GM19372 (cell line): ENCODE measurements around the gene SNRNP25.

Source experiments
- ATAC-seq: cut with Tn5 transposase; IDR thresholded peaks from one replicate; pipeline ENCODE4 v1.9.1; 2021; ENCODE audit warnings: mild to moderate bottlenecking, low read depth, moderate library complexity; ENCODE audit not compliant: unreplicated experiment

The SNRNP25 gene

GRCh38 chr16:92431-93339, 39.1 kb downstream of the SNRNP25 start:
- ATAC-seq = no peak

GRCh38 chr16:94918-95265, 41.3 kb downstream of the SNRNP25 start:
- no peak for ATAC-seq

GRCh38 chr16:96935-97381, 43.3 kb downstream of the SNRNP25 start:
- ATAC-seq = peak; percentile 65

DNA sequence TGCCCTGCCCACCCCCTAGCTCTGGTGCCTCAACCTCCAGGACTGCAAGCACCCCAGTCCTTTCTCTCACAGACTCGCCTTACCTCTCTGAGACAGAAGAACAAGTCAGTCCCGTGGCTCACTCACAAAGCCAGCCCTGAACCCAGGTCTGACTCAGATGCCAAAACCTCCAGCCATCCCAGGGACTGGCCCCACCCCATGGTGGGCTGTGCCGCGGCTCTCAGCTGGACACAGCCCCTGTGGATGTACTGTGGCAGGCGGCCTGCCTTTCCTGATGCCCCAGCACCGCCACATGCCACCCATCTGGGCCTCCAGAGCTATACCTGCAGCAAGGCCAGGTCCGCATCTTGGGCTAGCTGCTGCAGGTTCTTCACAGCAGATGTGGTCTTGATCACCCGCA, 44.2 kb downstream of the SNRNP25 start:
- no peak for ATAC-seq

- no peak for ATAC-seq
Measured at GRCh38 chr16:100989-101388, 47.4 kb downstream of the SNRNP25 start.

- ATAC-seq = no peak
Measured at GRCh38 chr16:101586-101985, 48.0 kb downstream of the SNRNP25 start.

DNA sequence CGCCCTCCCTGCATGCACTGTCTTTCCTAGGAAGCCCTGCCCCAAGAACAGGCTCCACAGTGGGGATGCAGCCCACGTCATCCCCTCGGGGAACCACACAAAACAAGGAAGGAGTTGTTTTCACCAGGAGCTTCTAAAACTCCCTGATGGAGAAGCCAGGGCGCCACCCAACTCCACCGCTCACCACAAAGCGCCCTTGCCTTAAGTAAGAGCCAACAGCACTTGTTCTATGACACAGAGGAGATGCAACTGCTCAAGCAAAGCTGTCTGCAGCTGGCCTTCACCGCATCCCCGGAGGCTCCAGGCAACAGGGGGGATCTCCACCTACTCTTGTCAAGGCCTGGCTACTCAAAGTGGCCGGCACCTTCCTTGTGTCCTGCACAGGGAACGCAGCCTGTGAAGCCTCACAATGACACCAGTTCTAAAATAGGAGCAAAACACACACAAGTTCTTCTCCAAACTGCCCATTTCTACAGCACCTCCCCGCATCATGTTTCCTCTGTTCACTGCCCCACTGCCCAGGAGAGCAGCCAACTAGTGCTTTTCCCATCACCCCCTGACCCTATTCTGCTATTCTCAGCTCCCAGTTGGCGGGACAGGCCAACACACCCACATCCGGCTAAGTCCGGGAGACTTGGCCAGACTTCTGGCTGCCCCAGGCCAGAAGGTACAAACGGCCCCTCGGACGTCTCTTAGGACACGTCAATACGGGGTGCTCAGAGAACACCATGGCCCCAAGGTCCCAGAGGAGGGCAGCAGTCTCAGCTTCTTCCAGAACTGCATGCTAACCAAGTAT, 48.6 kb downstream of the SNRNP25 start:
- ATAC-seq = no peak

- ATAC-seq = no peak
Measured at GRCh38 chr16:104355-104754, 50.7 kb downstream of the SNRNP25 start.

GRCh38 chr16:104928-105327, 51.3 kb downstream of the SNRNP25 start:
- no peak for ATAC-seq

DNA sequence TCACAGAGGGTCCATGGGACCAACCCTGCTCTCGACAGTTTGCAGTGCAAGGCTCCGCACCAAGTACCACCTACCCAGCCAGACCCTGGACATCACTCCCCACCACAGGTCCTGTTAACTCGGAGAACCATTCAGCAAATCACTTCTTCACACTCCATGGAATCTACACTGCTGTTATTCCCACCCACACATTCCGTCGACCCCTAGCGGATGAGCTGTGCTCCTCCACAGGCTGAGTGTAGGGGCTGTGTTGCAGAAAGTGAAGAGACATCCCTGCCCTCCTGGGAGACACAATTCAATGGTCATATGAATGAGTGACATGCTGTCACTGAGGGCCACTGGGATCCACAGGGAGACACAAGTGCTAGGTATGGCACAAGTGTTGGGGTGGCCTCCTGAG, 51.9 kb downstream of the SNRNP25 start:
- no peak for ATAC-seq

DNA sequence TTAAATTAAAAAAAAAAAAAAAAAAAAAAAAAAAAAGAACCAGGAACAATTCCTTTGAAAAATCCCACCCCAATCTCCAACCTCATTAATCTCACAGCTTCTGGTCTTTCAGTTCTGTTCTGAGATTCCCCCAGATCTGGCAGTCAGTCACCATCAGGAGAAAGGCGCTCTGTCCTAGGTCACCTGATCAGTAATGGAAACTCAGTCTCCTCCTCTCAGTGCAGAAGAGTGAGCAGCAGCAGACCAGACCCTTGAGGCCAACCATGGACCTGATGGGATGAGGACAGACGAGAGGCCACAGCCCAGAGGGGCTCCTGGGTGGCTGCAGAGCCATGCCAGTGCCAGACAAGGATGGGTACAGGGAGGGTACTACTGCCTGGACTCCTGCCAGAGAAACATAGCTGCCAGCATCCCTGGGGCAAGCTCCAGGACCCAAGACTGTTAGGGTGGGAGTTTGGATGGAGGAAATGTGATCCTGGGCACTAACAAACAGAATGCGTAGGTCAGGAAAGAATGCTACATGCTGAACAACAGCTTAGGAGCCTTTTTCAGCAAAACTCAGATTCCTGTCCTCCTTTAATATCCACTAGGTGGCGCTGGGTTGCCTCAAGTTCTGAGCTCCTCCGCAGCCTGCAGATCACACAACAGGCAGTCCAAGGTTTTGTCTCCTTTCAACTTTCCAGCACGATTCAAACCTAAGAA, 53.1 kb downstream of the SNRNP25 start:
- ATAC-seq = no peak
